GM19025 (cell line): ENCODE measurements around the gene CAMK1.
A peak's percentile ranks its signal among the peaks of the same experiment; 100 is the strongest.

Experiments used
- ATAC-seq: cut with Tn5 transposase; IDR thresholded peaks from one replicate; pipeline ENCODE4 v1.9.1; 2021; ENCODE audit warnings: mild to moderate bottlenecking, low read depth, moderate library complexity; ENCODE audit not compliant: unreplicated experiment

Gene CAMK1

GRCh38 chr3:9793161-9793781 is 23.5 kb upstream of the CAMK1 start:
- no peak for ATAC-seq

DNA sequence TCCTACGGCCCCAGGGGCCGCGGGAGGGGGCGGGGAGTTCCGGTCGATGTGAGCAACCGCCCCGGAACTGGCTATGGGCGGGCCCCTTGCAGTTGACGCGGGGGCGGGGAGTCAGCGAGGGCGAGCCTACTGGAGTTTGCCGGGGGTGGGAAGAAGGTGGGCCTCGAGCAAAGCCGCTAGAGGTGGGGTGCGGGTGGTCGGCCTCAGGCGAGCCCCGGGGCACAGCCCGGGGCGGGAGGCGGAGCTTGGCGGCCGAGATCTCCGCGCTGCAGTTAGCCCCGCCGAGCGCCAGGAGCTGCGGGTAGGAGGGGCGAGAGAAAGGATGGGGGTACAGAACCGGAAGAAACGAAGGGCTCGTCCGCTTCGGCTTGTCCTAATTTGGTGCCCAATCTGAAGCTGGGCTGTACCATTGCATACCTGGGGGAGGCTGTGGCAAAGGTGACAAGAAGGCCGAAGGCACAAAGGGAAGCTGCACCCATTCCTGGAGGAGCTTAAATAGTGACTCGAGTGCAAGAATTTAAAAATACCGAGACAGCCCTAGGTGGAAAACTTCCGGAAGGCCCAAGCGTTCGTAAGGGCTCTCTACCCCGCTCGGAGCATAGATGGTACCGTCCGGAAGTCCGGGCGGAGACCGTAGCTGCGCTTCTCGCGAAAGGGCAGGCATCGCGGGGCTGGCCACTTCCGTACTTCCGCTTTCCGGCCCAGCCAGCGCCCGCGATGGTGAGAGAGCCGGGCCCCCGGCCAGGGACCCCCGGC is 22.8 kb upstream of the CAMK1 start, which contains the start of the genes ARPC4 and TADA3:
ARPC4 (plus strand) TSS at position 678 of the 756 bp plus-strand sequence; CDS start at position 718, 40 bp downstream.
TADA3 (minus strand) TSS at position 69 of the 756 bp plus-strand sequence. CDS start 1,007 bp downstream, outside the sequence.
- peak; percentile 78 for ATAC-seq

GRCh38 chr3:9791790-9792404 is 22.1 kb upstream of the CAMK1 start:
- no peak for ATAC-seq

DNA sequence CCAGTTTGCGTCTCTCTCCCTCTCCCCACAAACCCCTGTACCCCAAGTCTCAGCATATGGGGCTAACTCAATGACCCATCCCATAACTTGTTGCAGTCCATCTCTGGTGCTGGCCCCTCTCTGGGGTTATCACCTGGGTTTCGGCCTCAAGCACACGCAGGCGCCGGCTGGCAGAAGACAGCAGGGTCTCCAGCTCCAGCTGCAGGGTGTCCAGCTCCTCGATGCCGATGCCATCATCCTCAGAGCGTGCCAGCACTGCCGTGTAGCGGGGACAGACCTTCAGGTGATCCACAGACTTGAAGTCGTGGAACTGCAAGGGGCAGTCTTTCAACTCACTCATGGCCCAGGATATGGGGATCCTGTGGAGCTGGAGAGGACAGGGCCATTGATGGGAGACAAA is 21.4 kb upstream of the CAMK1 start:
- ATAC-seq: no peak

GRCh38 chr3:9787714-9788113 is 18.0 kb upstream of the CAMK1 start:
- no peak for ATAC-seq

DNA sequence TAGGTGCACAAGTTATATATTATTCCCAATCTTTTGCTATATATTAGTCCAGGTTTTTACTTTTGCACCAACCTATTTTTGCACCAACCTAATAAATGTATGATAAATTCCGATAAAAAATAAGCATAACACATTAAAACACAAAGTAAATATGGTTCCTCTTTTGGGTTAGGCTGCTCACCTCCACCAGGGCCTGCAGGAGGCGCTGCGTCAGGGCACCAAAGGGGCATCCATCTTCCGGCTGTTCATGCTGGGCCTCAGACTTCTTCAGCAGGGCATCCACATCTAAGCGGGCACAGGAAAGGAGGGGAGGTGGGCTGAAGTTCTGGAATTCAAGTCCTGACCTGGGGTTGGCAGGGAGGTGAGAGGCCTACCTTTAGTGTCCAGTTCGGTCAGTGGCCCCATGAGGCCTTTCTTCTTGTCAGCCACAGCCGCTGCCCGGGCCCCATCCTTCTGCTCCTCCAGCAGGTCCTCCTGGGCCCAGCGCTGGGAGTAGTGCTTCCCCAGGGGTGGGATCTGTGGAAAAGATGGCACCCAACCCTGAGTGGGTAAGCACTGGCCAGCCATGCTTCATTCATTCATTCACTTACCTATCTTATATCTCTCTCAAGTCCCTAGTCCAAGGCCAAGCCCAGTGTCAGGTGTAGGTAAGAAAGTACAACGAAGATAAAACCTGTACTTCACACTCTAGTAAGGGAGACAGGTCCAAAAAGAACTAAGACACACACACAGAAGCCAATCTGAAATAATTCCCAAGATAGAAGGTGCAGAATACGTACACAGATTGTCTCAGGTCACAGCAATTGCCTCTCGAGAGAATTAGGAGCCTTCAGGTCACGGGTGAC is 17.3 kb upstream of the CAMK1 start:
- no peak for ATAC-seq

GRCh38 chr3:9786209-9786739 is 16.5 kb upstream of the CAMK1 start:
- no peak for ATAC-seq

DNA sequence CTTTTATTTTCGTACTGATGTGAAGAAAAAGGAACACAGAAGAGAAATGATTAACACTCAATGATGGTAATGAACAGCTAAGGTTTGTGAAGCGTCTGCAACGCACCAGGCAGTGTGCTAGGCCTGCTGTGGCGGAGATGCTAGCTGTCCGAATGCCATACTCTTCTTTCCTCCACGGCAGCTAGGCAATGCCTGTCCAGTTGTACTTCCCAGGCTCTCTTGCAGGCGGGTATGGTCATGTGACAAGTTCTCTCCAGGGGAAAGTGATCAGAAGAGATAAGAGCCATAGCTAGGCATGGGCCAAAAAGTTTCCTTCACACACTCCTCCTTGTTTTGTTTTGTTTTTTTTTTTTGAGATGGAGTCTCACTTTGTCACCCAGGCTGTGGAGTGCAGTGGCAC is 15.9 kb upstream of the CAMK1 start:
- ATAC-seq: no peak

DNA sequence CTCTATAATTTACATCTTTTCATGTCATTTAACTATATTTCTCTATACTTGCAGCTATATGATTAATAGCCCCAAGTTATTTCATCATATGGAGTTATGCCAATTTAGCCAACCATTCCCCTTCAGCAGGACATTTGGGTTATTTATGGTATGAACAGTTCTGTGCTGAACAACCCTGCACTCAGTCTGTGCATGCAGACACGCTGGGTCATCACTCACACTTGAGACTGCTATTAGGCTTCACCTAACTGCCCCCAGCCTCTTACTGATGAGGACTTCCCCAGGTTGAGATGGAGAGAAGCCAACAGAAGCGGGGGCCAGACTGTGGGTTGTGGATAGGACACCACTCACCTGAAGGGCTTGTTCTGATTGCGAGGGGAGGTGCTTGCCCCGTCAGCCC is 15.2 kb upstream of the CAMK1 start:
- no peak for ATAC-seq

DNA sequence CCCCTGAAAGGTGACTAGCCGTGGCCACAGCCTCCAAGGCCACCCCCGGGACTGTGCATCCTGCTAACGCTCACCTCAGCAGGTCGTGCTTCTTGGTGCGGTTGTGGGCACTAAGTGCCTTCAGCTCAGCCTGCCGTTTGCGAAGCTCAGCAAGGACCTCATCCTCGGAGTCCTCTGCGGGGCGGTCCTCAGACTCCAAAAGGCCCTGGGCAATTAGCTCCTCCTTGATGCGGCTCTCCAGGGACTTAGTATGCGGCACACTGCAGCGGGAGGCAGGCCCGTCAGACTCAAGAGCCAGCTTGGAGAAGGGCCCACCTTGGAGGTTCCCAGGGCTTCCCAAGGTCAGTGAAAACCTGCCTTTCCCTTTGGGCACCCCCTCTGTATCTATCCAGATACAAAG is 14.2 kb upstream of the CAMK1 start:
- no peak for ATAC-seq

DNA sequence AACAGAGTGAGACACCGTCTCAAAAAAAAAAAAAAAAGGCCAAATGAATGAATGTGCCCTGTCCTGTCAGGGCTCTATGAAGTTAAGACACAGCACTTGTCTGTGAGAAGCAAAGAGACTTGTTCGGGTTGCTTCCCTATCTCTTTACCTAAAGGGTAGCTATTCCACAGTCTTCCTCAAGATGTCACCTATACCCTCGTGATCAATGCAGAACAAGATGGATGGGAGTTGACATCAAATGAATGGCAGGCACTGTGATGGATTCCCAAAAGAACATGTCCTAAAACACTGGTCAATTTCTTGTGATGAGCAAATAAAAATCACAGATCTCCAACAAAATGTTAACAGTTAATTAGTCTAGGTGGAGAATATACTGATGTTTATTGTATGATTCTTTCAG is 13.0 kb upstream of the CAMK1 start:
- no peak for ATAC-seq

- ATAC-seq: no peak
Measured at GRCh38 chr3:9781978-9782603, 12.3 kb upstream of the CAMK1 start.

DNA sequence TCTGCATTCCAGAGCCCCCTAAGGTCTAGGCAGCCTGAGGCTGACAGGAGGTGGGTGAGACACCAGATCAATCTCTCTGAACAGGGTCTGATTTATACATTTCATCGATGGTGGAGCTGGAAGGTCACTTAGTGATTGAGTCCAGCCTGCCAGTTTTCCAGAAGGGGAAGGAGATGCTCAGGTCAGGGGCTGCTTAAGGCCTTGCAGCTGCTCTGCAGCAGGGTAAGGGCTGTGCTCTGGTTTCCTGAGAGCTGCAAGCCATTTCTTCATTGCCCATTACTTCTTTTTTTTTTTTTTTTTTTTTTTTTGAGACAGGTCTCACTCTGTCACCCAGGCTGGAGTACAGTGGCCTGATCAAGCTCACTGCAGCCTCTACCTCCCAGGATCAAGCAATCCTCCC is 11.8 kb upstream of the CAMK1 start:
- no peak for ATAC-seq

GRCh38 chr3:9780910-9781309 is 11.2 kb upstream of the CAMK1 start:
- no peak for ATAC-seq

DNA sequence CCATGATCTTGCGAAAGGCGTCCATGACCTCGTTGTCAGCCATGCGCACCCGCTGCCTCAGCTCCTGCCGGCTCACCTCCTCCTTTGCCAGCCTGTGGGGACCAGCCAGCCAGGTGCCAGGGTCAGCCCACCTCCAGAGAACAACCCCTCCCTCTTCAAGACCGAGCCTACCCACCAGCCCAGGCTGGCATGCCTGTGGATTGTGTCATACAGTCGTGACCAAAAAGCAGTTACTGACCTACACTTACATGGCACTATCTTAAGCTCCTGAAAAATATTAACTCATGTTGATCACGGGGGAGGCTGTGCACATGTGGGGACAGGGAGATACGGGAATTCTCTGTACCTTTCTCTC is 10.7 kb upstream of the CAMK1 start:
- ATAC-seq: no peak

DNA sequence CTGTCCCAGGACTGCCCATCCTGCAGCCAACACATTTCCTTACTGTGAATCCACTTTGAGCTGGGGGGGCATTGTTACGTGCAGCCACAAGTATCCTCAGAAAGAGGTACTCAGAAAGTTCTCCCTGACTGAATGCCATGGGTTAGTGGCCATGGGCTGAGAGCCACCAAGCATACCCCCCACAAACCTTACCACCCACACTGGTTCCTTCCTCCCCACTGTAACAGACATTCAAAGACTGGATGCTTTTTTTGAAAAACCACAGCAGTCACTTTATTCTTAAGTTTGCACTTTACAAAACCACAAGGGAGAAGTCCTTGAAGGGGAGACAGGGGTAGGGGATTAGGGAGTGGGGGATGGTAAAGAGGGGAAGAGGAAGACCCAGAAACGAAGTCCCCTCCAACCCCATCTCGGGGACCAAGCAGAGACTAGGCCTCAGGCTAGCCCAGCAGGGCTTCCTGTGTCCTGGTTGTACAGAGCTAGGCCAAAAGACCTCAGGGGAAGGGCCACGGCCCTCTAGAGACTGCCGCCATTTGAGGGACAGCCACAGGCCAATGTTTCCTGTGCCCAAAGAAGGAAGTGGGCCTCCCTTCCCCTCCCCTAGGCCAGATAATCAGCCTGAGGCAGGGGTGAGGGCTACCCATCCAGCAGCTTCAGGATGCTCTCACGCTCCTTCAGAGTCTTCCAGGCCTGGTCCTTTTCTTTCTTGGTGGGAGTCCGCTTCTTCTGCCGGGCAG is 10.1 kb upstream of the CAMK1 start:
- ATAC-seq: peak; percentile 58

- ATAC-seq: no peak
Measured at GRCh38 chr3:9779075-9779593, 9.4 kb upstream of the CAMK1 start.

DNA sequence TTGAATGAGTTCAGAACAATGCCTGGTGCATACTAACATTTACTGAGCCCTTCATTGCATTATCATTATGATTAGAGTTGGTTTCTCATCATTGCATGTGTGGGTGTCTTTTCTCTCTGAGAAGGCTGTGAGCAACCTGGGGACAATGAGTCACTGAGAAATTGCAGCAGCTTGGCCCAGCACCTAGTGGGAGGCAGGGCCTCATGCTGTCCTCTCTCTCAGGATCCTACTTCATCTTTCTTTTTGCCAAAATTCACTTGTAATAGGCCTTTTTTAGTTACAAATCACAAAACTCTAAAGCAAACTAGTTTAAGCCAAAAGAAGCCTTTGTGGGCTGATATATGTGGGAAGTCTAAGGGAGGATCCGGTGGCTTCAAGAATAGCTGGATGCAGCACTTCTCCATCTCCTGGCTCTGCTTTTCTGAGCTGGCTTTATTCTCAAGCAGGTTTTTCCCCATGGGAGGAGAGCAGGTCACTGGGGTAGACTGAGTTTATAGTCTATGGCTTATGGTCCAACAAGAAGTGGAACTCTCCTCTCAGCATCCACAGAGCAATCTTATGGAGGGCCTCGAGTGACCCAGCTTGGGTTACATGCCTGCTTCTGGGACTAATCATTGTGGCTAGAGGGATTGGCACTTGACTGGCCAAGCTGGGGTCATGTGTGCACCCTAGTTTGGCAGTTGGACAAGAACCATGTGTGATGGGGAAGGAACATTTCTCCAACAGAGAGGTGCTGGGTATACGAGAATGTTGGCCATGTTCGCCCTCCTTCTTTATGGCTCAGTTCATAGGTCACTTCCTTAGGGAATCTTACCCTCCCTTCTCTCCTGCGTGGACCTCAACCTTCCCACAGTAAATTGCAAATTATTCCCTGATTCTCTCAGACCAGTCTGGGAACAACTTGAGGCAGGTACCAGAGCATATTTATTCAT is 8.7 kb upstream of the CAMK1 start:
- ATAC-seq: no peak
